B cell (primary cell): ENCODE data around the gene RCSD1. TPM values are rescaled to one million over a fixed set of nuclear protein-coding genes. Genes with fewer than 3 reads are reported as not detected.
A peak's percentile ranks its signal among the peaks of the same experiment; 100 is the strongest.

ENCODE experiments used
- ATAC-seq: fragments of 200-7000 bp; cut with Tn5 transposase; one replicate; pipeline ENCODE4 v1.10.0; 2021; ENCODE audit warnings: low read depth, mild to moderate bottlenecking, moderate number of reproducible peaks, moderate library complexity
- CTCF ChIA-PET: fragments of 350-600 bp; sonication (Branson Sonifier 250); formaldehyde crosslinking; loops from one replicate; lab custom pipeline; 2021; ENCODE audit warnings: antibody characterized with exemption, inconsistent platforms; lab: Charles Lee
- POLR2A ChIA-PET: fragments of 350-600 bp; sonication (Branson Sonifier 250); formaldehyde crosslinking; loops from one replicate; lab custom pipeline; 2021; ENCODE audit warnings: antibody characterized with exemption; lab: Charles Lee
- DNase-seq: peaks from one replicate; pipeline ENCODE4 v3.0.0; 2013
- H2AFZ ChIP-seq: 2 replicates; pipeline ENCODE4 v1.6.1; 2012; ENCODE audit warnings: mild to moderate bottlenecking, low read depth, low read length; ENCODE audit not compliant: insufficient read depth, poor library complexity, severe bottlenecking
- H3K27ac ChIP-seq, 2 donors: 1 replicate in 1 of 2; 2 replicates in 1 of 2; pipeline ENCODE4 v1.5.1; 2012 to 2013; ENCODE audit warnings: low read length in 2 of 2, mild to moderate bottlenecking in 2 of 2, moderate library complexity in 1 of 2
- H3K27me3 ChIP-seq, 4 experiments: fragments of 200-600 bp in 1 of 4; sonication (generic) in 1 of 4; replicated peaks in 1 of 4; 1 replicate in 2 of 4; 2 replicates in 2 of 4; pipeline versions ENCODE4 v1.6.1 to v1.7.0; 2013 to 2016; ENCODE audit warnings: low read length in 3 of 4, mild to moderate bottlenecking in 2 of 4, mixed read lengths in 1 of 4, moderate library complexity in 1 of 4; ENCODE audit not compliant: insufficient read depth in 4 of 4, control insufficient read depth in 3 of 4; ENCODE audit errors: control extremely low read depth in 1 of 4
- H3K36me3 ChIP-seq, 2 experiments: replicated peaks in 1 of 2; 1 replicate in 1 of 2; 2 replicates in 1 of 2; pipeline versions ENCODE4 v1.6.1 to v1.7.1; 2013; ENCODE audit warnings: low read length in 1 of 2; ENCODE audit not compliant: insufficient read depth in 2 of 2, control insufficient read depth in 1 of 2; ENCODE audit errors: control extremely low read depth in 1 of 2, extremely low read depth in 1 of 2
- H3K4me1 ChIP-seq, 2 donors: fragments of 200-600 bp in 1 of 2; sonication (generic) in 1 of 2; 1 replicate in 1 of 2; 2 replicates in 1 of 2; pipeline versions ENCODE4 v1.5.1 to v1.6.1; 2013 to 2017; ENCODE audit warnings: low read length in 2 of 2; ENCODE audit not compliant: control insufficient read depth in 2 of 2, insufficient read depth in 2 of 2
- H3K4me2 ChIP-seq: replicated peaks from 2 replicates; pipeline ENCODE3; 2012; ENCODE audit warnings: mild to moderate bottlenecking, low read depth, low read length; ENCODE audit not compliant: poor library complexity, severe bottlenecking
- H3K4me3 ChIP-seq, 5 experiments: fragments of 200-600 bp in 1 of 5; sonication (generic) in 1 of 5; 1 replicate in 3 of 5; 2 replicates in 2 of 5; pipeline versions ENCODE4 v1.5.1 to v1.7.0; 2011 to 2016; ENCODE audit warnings: low read length in 4 of 5, mild to moderate bottlenecking in 4 of 5, low read depth in 2 of 5, control low read depth in 1 of 5, moderate library complexity in 1 of 5; ENCODE audit not compliant: insufficient read depth in 1 of 5; ENCODE audit errors: control extremely low read depth in 1 of 5, extremely low read depth in 1 of 5
- H3K79me2 ChIP-seq: fragments of 200-600 bp; sonication (generic); one replicate; pipeline ENCODE4 v1.6.0; 2016; ENCODE audit warnings: low read length; ENCODE audit not compliant: control insufficient read depth, insufficient read depth
- H3K9ac ChIP-seq: fragments of 200-600 bp; sonication (generic); 2 replicates; pipeline ENCODE4 v1.6.1; 2017; ENCODE audit warnings: mild to moderate bottlenecking, low read length, moderate library complexity
- H3K9me3 ChIP-seq, 3 donors: one replicate each; pipeline versions ENCODE4 v1.6.1 to v1.7.1; 2013; ENCODE audit warnings: low read length in 2 of 3; ENCODE audit not compliant: control insufficient read depth in 2 of 3, insufficient read depth in 1 of 3; ENCODE audit errors: control extremely low read depth in 1 of 3
- H4K20me1 ChIP-seq: 2 replicates; pipeline ENCODE4 v1.6.0; 2012; ENCODE audit warnings: mild to moderate bottlenecking, low read length; ENCODE audit not compliant: insufficient read depth, control insufficient read depth, poor library complexity, severe bottlenecking
- H3K27ac Mint-ChIP-seq: one replicate; pipeline ENCODE4 v1.8.0; 2021; ENCODE audit warnings: mixed read lengths
- H3K27me3 Mint-ChIP-seq: one replicate; pipeline ENCODE4 v1.8.0; 2021; ENCODE audit warnings: mixed read lengths
- H3K4me1 Mint-ChIP-seq: one replicate; pipeline ENCODE4 v1.8.0; 2021; ENCODE audit warnings: mixed read lengths
- H3K4me3 Mint-ChIP-seq: one replicate; pipeline ENCODE4 v1.8.0; 2021; ENCODE audit warnings: mixed read lengths
- H3K9me3 Mint-ChIP-seq: one replicate; pipeline ENCODE4 v1.8.0; 2022; ENCODE audit warnings: mixed read lengths; ENCODE audit not compliant: insufficient read depth
- CTCF ChIP-seq: fragments of 200-600 bp; IDR thresholded peaks from one replicate; pipeline ENCODE4 v1.8.0; 2022; ENCODE audit warnings: antibody characterized with exemption, mild to moderate bottlenecking
- EZH2 ChIP-seq: IDR thresholded peaks from 2 replicates; pipeline ENCODE4 v1.6.1; 2012; ENCODE audit warnings: borderline replicate concordance, low read depth, mild to moderate bottlenecking, moderate library complexity, low read length; ENCODE audit not compliant: insufficient read depth, poor library complexity, severe bottlenecking
- WGBS: methylation state at CpG from one replicate; pipeline ENCODE4 v1.1.5; 2013; ENCODE audit warnings: missing lambda C conversion rate; ENCODE audit not compliant: insufficient coverage; 5-methylcytosine and 5-hydroxymethylcytosine counted together
- intact Hi-C: fragments of 100-400 bp; cut with micrococcal nuclease; formaldehyde crosslinking; loops from one replicate; pipeline ENCODE4 v1.10.0; 2022
- polyA plus RNA-seq: library from polyadenylated mRNA; depleted of rRNA; stranded (reverse); fragments of >200 nt; gene quantifications from 2 replicates; pipeline ENCODE4 v1.2.3, GENCODE V29; 2012
- total RNA-seq, 2 donors: library from RNA; stranded (reverse); fragments of 120-200 nt in 1 of 2; gene quantifications; 1 replicate in 1 of 2; 2 replicates in 1 of 2; pipeline versions ENCODE4 v1.2.3 to v1.2.4, GENCODE V29; 2013 to 2022

Gene RCSD1
- total and polyA plus RNA-seq, 2 donors (not counting 1 experiment from before 2014, with no cell fraction given), result 129 to 525 TPM

GRCh38 chr1:167690053-167690452 lies 60.0 kb downstream of the RCSD1 start:
- CTCF ChIA-PET, result interaction anchor here (0.8 to 1.8 kb wide), 3 partner anchors 90 to 133 kb away, joined by 3 to 11 read pairs (median 4); no protein-coding TSS in a partner anchor
- ATAC-seq, result no peak
- no peak overlapping the region for H3K4me2 ChIP-seq
- peaks cover 13 to 94% of the 10 kb centered on the region in 2 experiments for H3K36me3 ChIP-seq
- WGBS, result no CpG with 5 or more reads among the region's 4 CpGs
- no peak for TF ChIP-seq EZH2
- TF ChIP-seq CTCF, result no peak
- peaks cover 4 to 21% of the 10 kb centered on the region in 2 donors for H3K4me1 ChIP-seq
- no peak for DNase-seq
- intact Hi-C loops, result no loop called here
- peak overlapping the region in 1 of 2 donors; percentile 17 for H3K27ac ChIP-seq
- peaks cover 36% of the 10 kb centered on the region for H3K4me1 Mint-ChIP-seq
- no peaks in the 10 kb centered on the region for H3K9me3 ChIP-seq
- H4K20me1 ChIP-seq, result peaks cover 93% of the 10 kb centered on the region
- no peak overlapping the region for H3K27ac Mint-ChIP-seq
- no peak overlapping the region for H2AFZ ChIP-seq
- H3K4me3 ChIP-seq, result no peak overlapping the region
- H3K27me3 Mint-ChIP-seq, result no peaks in the 10 kb centered on the region
- H3K9me3 Mint-ChIP-seq, result no peaks in the 10 kb centered on the region
- no peak overlapping the region for H3K4me3 Mint-ChIP-seq
- H3K79me2 ChIP-seq, result peaks cover 63% of the 10 kb centered on the region
- POLR2A ChIA-PET, result interaction anchor here (0.8 to 1.7 kb wide), 2 partner anchors 24 to 73 kb away, joined by 3 read pairs; no protein-coding TSS in a partner anchor
- no peak overlapping the region for H3K9ac ChIP-seq
- H3K27me3 ChIP-seq, result no peaks in the 10 kb centered on the region

GRCh38 chr1:167693425-167694045 lies 63.5 kb downstream of the RCSD1 start:
- intact Hi-C loops, result no loop called here
- Histone ChIP-seq H3K27ac (no peak overlapping the region), H3K27me3 (no peaks in the 10 kb centered on the region), H3K36me3 (peaks cover 7 to 97% of the 10 kb centered on the region in 2 experiments), H3K4me2 (no peak overlapping the region), H3K9ac (no peak overlapping the region), H4K20me1 (peaks cover 98% of the 10 kb centered on the region), H3K4me3 (no peak overlapping the region), H2AFZ (no peak overlapping the region), H3K9me3 (no peaks in the 10 kb centered on the region), H3K4me1 (peaks cover 0 to under 1% of the 10 kb centered on the region in 2 donors), H3K79me2 (peaks cover 67% of the 10 kb centered on the region)
- CTCF ChIA-PET, result interaction anchor here (1.8 to 3.7 kb wide), 3 partner anchors 12 to 93 kb away, joined by 5 to 20 read pairs (median 10); no protein-coding TSS in a partner anchor
- 96% methylated on average over 6 of the region's 7 CpGs for WGBS
- Mint-ChIP-seq H3K4me1 (peaks cover 16% of the 10 kb centered on the region), H3K9me3 (no peaks in the 10 kb centered on the region), H3K4me3 (no peak overlapping the region), H3K27ac (peak overlapping the region; percentile 56), H3K27me3 (no peaks in the 10 kb centered on the region)
- ATAC-seq (no peak), DNase-seq (no peak)
- POLR2A ChIA-PET, result interaction anchor here (0.6 to 0.7 kb wide), 2 partner anchors 10 to 16 kb away, joined by 3 to 9 read pairs; no protein-coding TSS in a partner anchor
- TF ChIP-seq EZH2 (no peak), CTCF (no peak)
